SH-SY5Y (cell line): ENCODE measurements around the gene NAALADL1.

Experiments used
- GATA2 ChIP-seq: IDR thresholded peaks from 2 replicates; pipeline ENCODE4 v1.6.1; 2011; ENCODE audit warnings: mild to moderate bottlenecking, low read depth, low read length
- GATA3 ChIP-seq: IDR thresholded peaks from 2 replicates; pipeline ENCODE4 v1.6.1; 2011; ENCODE audit warnings: low read depth, mild to moderate bottlenecking, low read length, moderate library complexity

The NAALADL1 gene

DNA sequence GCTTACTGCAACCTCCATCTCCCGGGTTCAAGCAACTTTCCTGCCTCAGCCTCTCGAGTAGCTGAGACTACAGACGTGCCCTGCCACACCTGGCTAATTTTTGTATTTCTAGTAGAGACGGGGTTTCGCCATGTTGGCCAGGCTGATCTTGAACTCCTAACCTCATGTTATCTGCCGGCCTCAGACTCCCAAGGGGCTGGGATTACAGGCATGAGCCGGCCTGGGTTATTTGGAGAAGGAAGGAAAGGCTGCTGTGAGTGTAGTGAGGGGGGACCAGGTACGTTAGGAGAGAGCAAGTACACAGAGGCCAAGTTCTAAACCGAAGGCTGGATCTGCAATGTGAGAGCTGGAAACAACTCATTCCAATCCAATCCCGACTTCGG, 62.0 kb downstream of the NAALADL1 start:
- TF ChIP-seq GATA3 (no peak), GATA2 (no peak)
